HG02642 (cell line): ENCODE results near the gene TSPY3.
"Not testable (repeated sequence)": the region's sequence is repeated elsewhere in the genome, so short reads cannot be mapped to it uniquely, and the experiment has no call there.

Experiments used
- ATAC-seq: cut with Tn5 transposase; IDR thresholded peaks from one replicate; pipeline ENCODE4 v1.9.1; 2021; ENCODE audit warnings: mild to moderate bottlenecking; ENCODE audit not compliant: unreplicated experiment, poor library complexity

TSPY3 gene, protein sequence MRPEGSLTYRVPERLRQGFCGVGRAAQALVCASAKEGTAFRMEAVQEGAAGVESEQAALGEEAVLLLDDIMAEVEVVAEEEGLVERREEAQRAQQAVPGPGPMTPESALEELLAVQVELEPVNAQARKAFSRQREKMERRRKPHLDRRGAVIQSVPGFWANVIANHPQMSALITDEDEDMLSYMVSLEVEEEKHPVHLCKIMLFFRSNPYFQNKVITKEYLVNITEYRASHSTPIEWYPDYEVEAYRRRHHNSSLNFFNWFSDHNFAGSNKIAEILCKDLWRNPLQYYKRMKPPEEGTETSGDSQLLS

GRCh38 chrY:9398121-9398520, at the start of gene TSPY3:
Gene TSPY3 (plus strand): TSS chrY:9398421. CDS start chrY:9398467, 46 bp downstream.
- ATAC-seq, result not testable (repeated sequence)

GRCh38 chrY:9357497-9357896, 40.7 kb upstream of the TSPY3 start, which contains the start of gene TSPY8:
Gene TSPY8 (plus strand): TSS chrY:9357797. CDS start chrY:9357843, 46 bp downstream.
- not testable (repeated sequence) for ATAC-seq

DNA sequence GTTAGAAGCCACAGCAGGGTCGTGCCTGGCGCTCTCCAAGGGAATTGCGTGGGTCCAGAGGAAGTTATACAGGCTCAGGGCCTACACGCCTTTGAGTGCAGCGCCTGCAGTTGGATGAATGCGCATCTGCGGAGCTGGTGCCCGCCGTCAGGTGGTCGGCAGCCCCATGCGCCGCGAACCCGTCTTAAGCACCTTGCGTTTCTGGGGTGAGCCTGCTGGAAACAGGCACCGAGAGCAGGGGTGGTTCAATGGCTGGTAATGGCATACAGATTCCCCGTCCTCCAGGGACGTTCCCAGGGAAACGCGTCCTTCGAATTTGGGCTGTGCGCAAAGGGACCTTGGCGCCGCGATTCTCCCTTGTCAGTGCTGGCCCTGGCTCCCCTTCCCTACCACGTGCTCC, 1.7 kb upstream of the TSPY3 start:
- not testable (repeated sequence) for ATAC-seq
